Measurements from ENCODE around the gene PACS2. TPM values are rescaled to one million over a fixed set of nuclear protein-coding genes. Genes with fewer than 3 reads are reported as not detected.

Gene PACS2
- total RNA-seq, 1 experiment from 2014 or later: 55.2 TPM

GRCh38 chr14:105397350-105397931 lies 82.9 kb downstream of the PACS2 start:
- Histone ChIP-seq H3K27ac (ENCODE audit: low read length) (peak overlapping the region; percentile 86), H3K9me3 (ENCODE audit: control insufficient read depth, insufficient read depth, low read depth, low read length) (no peaks in the 10 kb centered on the region), H3K4me3 (ENCODE audit: low read depth in 2 of 2, low read length in 2 of 2) (peak overlapping the region in 1 of 2 experiments; percentile 66; a peak in 2 of 4 replicates), H3K27me3 (ENCODE audit: control insufficient read depth, insufficient read depth, low read length) (no peaks in the 10 kb centered on the region), H3K4me1 (ENCODE audit: control insufficient read depth, insufficient read depth, low read length) (peaks cover 3% of the 10 kb centered on the region; the same call in 1 of the 2 replicates), H3K36me3 (ENCODE audit: control insufficient read depth, insufficient read depth, low read length) (no peaks in the 10 kb centered on the region; the same call in 1 of the 2 replicates)
- DNase-seq (ENCODE audit: low read depth, low spot score) (no peak), ATAC-seq (peak; percentile 13)
- POLR2A ChIA-PET: no interaction called here
- CTCF ChIA-PET: no interaction called here
- intact Hi-C loops (cut with micrococcal nuclease; ENCODE audit: unreplicated experiment): no loop called here
- in situ Hi-C loops (cut with HindIII; ENCODE audit: low pct_unique_long_range_greater_than_20kb, low sequenced_read_pairs): no loop called here
- TF ChIP-seq SIN3A (IDR thresholded peaks at IDR 0.05; ENCODE audit: borderline replicate concordance, insufficient read depth, low read depth, low read length) (no peak), REST (IDR thresholded peaks at IDR 0.05; ENCODE audit: insufficient read depth in 1 of 2, low read depth in 2 of 2, low read length in 1 of 2) (no peak), TCF7L2 (IDR thresholded peaks at IDR 0.05; ENCODE audit: low read depth, low read length) (no peak), POLR2AphosphoS5 (IDR thresholded peaks at IDR 0.05; ENCODE audit: low read depth, low read length) (no peak)
- TF ChIP-seq, protein P1, sequence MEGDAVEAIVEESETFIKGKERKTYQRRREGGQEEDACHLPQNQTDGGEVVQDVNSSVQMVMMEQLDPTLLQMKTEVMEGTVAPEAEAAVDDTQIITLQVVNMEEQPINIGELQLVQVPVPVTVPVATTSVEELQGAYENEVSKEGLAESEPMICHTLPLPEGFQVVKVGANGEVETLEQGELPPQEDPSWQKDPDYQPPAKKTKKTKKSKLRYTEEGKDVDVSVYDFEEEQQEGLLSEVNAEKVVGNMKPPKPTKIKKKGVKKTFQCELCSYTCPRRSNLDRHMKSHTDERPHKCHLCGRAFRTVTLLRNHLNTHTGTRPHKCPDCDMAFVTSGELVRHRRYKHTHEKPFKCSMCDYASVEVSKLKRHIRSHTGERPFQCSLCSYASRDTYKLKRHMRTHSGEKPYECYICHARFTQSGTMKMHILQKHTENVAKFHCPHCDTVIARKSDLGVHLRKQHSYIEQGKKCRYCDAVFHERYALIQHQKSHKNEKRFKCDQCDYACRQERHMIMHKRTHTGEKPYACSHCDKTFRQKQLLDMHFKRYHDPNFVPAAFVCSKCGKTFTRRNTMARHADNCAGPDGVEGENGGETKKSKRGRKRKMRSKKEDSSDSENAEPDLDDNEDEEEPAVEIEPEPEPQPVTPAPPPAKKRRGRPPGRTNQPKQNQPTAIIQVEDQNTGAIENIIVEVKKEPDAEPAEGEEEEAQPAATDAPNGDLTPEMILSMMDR (IDR thresholded peaks at IDR 0.05): no peak
- no TSS peak for BruUV-seq (replicated peaks)

DNA sequence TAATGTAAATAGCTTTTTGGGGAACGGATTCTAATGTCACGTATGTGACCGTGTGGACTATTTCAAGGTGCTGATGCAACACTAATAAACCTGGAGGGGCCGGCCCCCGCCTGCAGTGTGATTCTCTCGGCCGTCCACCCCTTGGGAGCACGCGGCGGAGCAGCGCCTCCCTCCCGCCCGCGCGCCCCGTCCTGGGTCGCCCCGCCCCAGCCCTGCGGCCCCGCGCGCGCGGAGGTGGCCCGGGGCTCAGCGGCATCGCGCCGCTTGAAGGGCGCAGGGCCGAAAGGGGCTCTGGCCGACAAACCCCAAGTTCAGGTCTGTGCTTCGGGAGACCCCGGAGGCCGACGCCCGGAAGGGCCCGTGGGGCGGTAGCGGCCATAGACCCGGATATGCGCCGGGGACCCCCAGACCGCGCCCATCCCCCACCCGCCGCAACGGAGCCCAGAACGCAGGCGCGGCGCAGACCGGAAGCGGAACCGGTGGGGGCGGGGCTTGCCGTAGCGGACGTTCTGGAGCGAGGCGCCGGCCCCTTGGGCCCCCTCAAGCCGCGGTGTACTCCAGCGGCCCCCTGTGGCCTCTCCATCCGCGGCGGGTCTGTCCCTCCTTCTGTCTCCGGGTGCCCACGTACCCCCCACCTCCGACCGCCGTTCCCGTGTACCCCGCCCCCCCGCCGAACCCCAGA lies 83.6 kb downstream of the PACS2 start, which contains the start of gene TEX22:
TEX22 (plus strand) TSS at position 495 of the 682 bp plus-strand sequence. CDS start 803 bp downstream, outside the sequence.
- POLR2A ChIA-PET: no interaction called here
- TF ChIP-seq REST (IDR thresholded peaks at IDR 0.05; ENCODE audit: insufficient read depth in 1 of 2, low read depth in 2 of 2, low read length in 1 of 2) (no peak), POLR2AphosphoS5 (IDR thresholded peaks at IDR 0.05; ENCODE audit: low read depth, low read length) (peak; percentile 82)
- no peaks in the 10 kb centered on the region for H3K9me3 ChIP-seq (ENCODE audit: control insufficient read depth, insufficient read depth, low read depth, low read length)
- in situ Hi-C loops (cut with HindIII; ENCODE audit: low pct_unique_long_range_greater_than_20kb, low sequenced_read_pairs): no loop called here
- CTCF ChIA-PET: no interaction called here
- BruUV-seq (replicated peaks): no TSS peak
- ATAC-seq (peak; percentile 88), DNase-seq (ENCODE audit: low read depth, low spot score) (no peak)
- intact Hi-C loops (cut with micrococcal nuclease; ENCODE audit: unreplicated experiment): no loop called here
- H3K36me3 ChIP-seq (ENCODE audit: control insufficient read depth, insufficient read depth, low read length): no peaks in the 10 kb centered on the region; the same call in 1 of the 2 replicates
- peak within 1 kb of the TSS; percentile 65 to 66 for H3K4me3 ChIP-seq (ENCODE audit: low read depth in 2 of 2, low read length in 2 of 2)
- H3K4me1 ChIP-seq (ENCODE audit: control insufficient read depth, insufficient read depth, low read length): peaks cover 3% of the 10 kb centered on the region; the same call in 1 of the 2 replicates
- H3K27ac ChIP-seq (ENCODE audit: low read length): peak within 1 kb of the TSS; percentile 86
- H3K27me3 ChIP-seq (ENCODE audit: control insufficient read depth, insufficient read depth, low read length): no peaks in the 10 kb centered on the region
